NOMO-1 treated with dmso at 0.1 percent for 144 hours (cell line): ENCODE data around the gene CEP95.

Source experiments
- DNase-seq: peaks from one replicate; lab custom pipeline; 2025; ENCODE audit not compliant: unreplicated experiment; lab: John Stamatoyannopoulos, UW

CEP95 gene

GRCh38 chr17:64496348-64496785 lies 10.4 kb upstream of the CEP95 start:
- DNase-seq: no peak

GRCh38 chr17:64496786-64497564 lies 9.8 kb upstream of the CEP95 start, which contains the start of gene POLG2:
Gene POLG2, minus strand, starts transcription at chr17:64497054. Its CDS starts 86 bp downstream, at chr17:64496968.
- peak; percentile 90 for DNase-seq

- DNase-seq: no peak
These were observed 9.2 kb upstream of the CEP95 start for GRCh38 chr17:64497565-64498035.

- DNase-seq: no peak
These were observed 8.2 kb upstream of the CEP95 start for GRCh38 chr17:64498308-64499203.

- no peak for DNase-seq
These were observed 6.8 kb upstream of the CEP95 start for GRCh38 chr17:64499805-64500486.

GRCh38 chr17:64500487-64500859 lies 6.3 kb upstream of the CEP95 start:
- DNase-seq: no peak

- DNase-seq: no peak
These were observed 5.7 kb upstream of the CEP95 start for GRCh38 chr17:64500862-64501765.

- no peak for DNase-seq
These were observed 4.8 kb upstream of the CEP95 start for GRCh38 chr17:64502021-64502420.

- DNase-seq: no peak
These were observed 4.0 kb upstream of the CEP95 start for GRCh38 chr17:64502809-64503208.

- DNase-seq: no peak
These were observed 3.4 kb upstream of the CEP95 start for GRCh38 chr17:64503341-64503740.

GRCh38 chr17:64503821-64504768 lies 2.7 kb upstream of the CEP95 start:
- DNase-seq: no peak

- no peak for DNase-seq
These were observed 1.9 kb upstream of the CEP95 start for GRCh38 chr17:64504769-64505339.

GRCh38 chr17:64505340-64506200 lies 1.2 kb upstream of the CEP95 start:
- peak; percentile 82 for DNase-seq

- DNase-seq: peak; percentile 98
These were observed 589 bp upstream of the CEP95 start, which contains the start of gene DDX5 for GRCh38 chr17:64506201-64506575. Gene DDX5, minus strand, starts transcription at chr17:64506289. Its CDS starts 170 bp downstream, at chr17:64506119.

- peak; percentile 71 for DNase-seq
These were observed 621 bp downstream of the CEP95 start for GRCh38 chr17:64507413-64507782.

- no peak for DNase-seq
These were observed 1.9 kb downstream of the CEP95 start for GRCh38 chr17:64508683-64509082.

- DNase-seq: no peak
These were observed 2.4 kb downstream of the CEP95 start for GRCh38 chr17:64509179-64509578.

GRCh38 chr17:64515419-64515818 lies 8.6 kb downstream of the CEP95 start:
- no peak for DNase-seq
